IMR-90 (cell line): ENCODE measurements around the gene CSGALNACT2. TPM values are rescaled to one million over a fixed set of nuclear protein-coding genes. Genes with fewer than 3 reads are reported as not detected.

Experiments used
- ATAC-seq: fragments of 200-7000 bp; cut with Tn5 transposase; 2 replicates; pipeline ENCODE4 v1.9.1; 2020; ENCODE audit warnings: low read depth, mild to moderate bottlenecking, moderate library complexity
- BruUV-seq: library from RNA; stranded (reverse); fragments of 400-500 nt; replicated peaks from 2 replicates; lab custom pipeline; 2021; lab: Mats Ljungman, UMichigan
- CTCF ChIA-PET: fragments of 300-600 bp; formaldehyde crosslinking; extraction: SDS; loops from one replicate; lab custom pipeline; 2021; ENCODE audit warnings: antibody characterized with exemption; lab: Yijun Ruan, JAX
- POLR2A ChIA-PET: fragments of 300-600 bp; sonication (Branson Sonifier 250); formaldehyde crosslinking; loops from one replicate; lab custom pipeline; 2022; ENCODE audit warnings: antibody characterized with exemption; ENCODE audit not compliant: unreplicated experiment; lab: Charles Lee
- DNase-seq: peaks from one replicate; pipeline ENCODE4 v3.0.0; 2013
- H2AFZ ChIP-seq: replicated peaks from 2 replicates; pipeline ENCODE3; 2013; ENCODE audit warnings: low read length, mild to moderate bottlenecking; ENCODE audit not compliant: poor library complexity
- H2AK5ac ChIP-seq: 2 replicates; pipeline ENCODE4 v1.6.1; 2013; ENCODE audit warnings: low read depth, low read length, inconsistent platforms
- H2AK9ac ChIP-seq: replicated peaks from 2 replicates; pipeline ENCODE3; 2013; ENCODE audit warnings: mild to moderate bottlenecking, low read depth, low read length, moderate library complexity; ENCODE audit not compliant: poor library complexity
- H2BK120ac ChIP-seq: 2 replicates; pipeline ENCODE4 v1.6.1; 2013; ENCODE audit warnings: low read depth, low read length, inconsistent platforms
- H2BK15ac ChIP-seq: 3 replicates; pipeline ENCODE4 v1.6.1; 2013; ENCODE audit warnings: low read depth, low read length, inconsistent platforms
- H2BK20ac ChIP-seq: 2 replicates; pipeline ENCODE4 v1.6.1; 2013; ENCODE audit warnings: low read depth, mild to moderate bottlenecking, inconsistent platforms, low read length, moderate library complexity
- H2BK5ac ChIP-seq: 2 replicates; pipeline ENCODE4 v1.6.1; 2013; ENCODE audit warnings: mild to moderate bottlenecking, low read depth, low read length, inconsistent platforms; ENCODE audit not compliant: poor library complexity, severe bottlenecking
- H3K14ac ChIP-seq: replicated peaks from 2 replicates; pipeline ENCODE4 v1.6.1; 2013; ENCODE audit warnings: low read depth, low read length, inconsistent platforms
- H3K18ac ChIP-seq: 2 replicates; pipeline ENCODE4 v1.6.1; 2013; ENCODE audit warnings: low read depth, low read length, control low read depth
- H3K23ac ChIP-seq: 2 replicates; pipeline ENCODE4 v1.6.1; 2013; ENCODE audit warnings: low read depth, low read length, inconsistent platforms
- H3K27ac ChIP-seq: 2 replicates; pipeline ENCODE4 v1.5.1; 2013; ENCODE audit warnings: mild to moderate bottlenecking, control low read depth, low read length; ENCODE audit not compliant: insufficient read depth
- H3K27me3 ChIP-seq: 2 replicates; pipeline ENCODE4 v1.6.1; 2013; ENCODE audit warnings: low read length; ENCODE audit not compliant: control insufficient read depth, insufficient read depth
- H3K36me3 ChIP-seq: 2 replicates; pipeline ENCODE4 v1.6.1; 2013; ENCODE audit warnings: low read length, mixed read lengths; ENCODE audit not compliant: control insufficient read depth, insufficient read depth
- H3K4ac ChIP-seq: 2 replicates; pipeline ENCODE4 v1.6.1; 2013; ENCODE audit warnings: low read depth, low read length, inconsistent platforms
- H3K4me1 ChIP-seq: 2 replicates; pipeline ENCODE4 v1.6.1; 2013; ENCODE audit warnings: low read length, mixed read lengths; ENCODE audit not compliant: control insufficient read depth, insufficient read depth
- H3K4me2 ChIP-seq: 2 replicates; pipeline ENCODE4 v1.6.1; 2013; ENCODE audit warnings: low read depth, mild to moderate bottlenecking, control low read depth, low read length, moderate library complexity
- H3K4me3 ChIP-seq: 2 replicates; pipeline ENCODE4 v1.5.1; 2013; ENCODE audit warnings: low read depth, mild to moderate bottlenecking, control low read depth, low read length, moderate library complexity; ENCODE audit not compliant: insufficient read depth
- H3K56ac ChIP-seq: 2 replicates; pipeline ENCODE4 v1.6.1; 2013; ENCODE audit warnings: low read length, inconsistent platforms; ENCODE audit not compliant: insufficient read depth; ENCODE audit errors: extremely low read depth
- H3K79me1 ChIP-seq, 2 experiments: 2 replicates each; pipeline ENCODE4 v1.6.1; 2013; ENCODE audit warnings: low read length in 2 of 2, inconsistent platforms in 1 of 2, low read depth in 1 of 2
- H3K9ac ChIP-seq: 2 replicates; pipeline ENCODE4 v1.6.1; 2013; ENCODE audit warnings: low read depth, low read length, control low read depth
- H3K9me1 ChIP-seq: 2 replicates; pipeline ENCODE4 v1.6.1; 2013; ENCODE audit warnings: low read length, inconsistent platforms; ENCODE audit not compliant: insufficient read depth
- H3K9me3 ChIP-seq: 2 replicates; pipeline ENCODE4 v1.6.1; 2013; ENCODE audit warnings: low read length; ENCODE audit not compliant: control insufficient read depth, insufficient read depth
- H4K20me1 ChIP-seq: 2 replicates; pipeline ENCODE4 v1.6.1; 2013; ENCODE audit warnings: low read length, inconsistent platforms; ENCODE audit not compliant: insufficient read depth
- H4K5ac ChIP-seq: 2 replicates; pipeline ENCODE4 v1.6.1; 2013; ENCODE audit warnings: mild to moderate bottlenecking, low read depth, low read length, control low read depth
- H4K8ac ChIP-seq, 2 experiments: 2 replicates each; pipeline ENCODE4 v1.6.1; 2013; ENCODE audit warnings: low read depth in 2 of 2, low read length in 2 of 2, control low read depth in 1 of 2, inconsistent platforms in 1 of 2
- H4K91ac ChIP-seq: 2 replicates; pipeline ENCODE4 v1.6.1; 2013; ENCODE audit warnings: low read depth, low read length, inconsistent platforms; ENCODE audit not compliant: insufficient read depth
- BHLHE40 ChIP-seq: fragments of 150-350 bp; IDR thresholded peaks from 2 replicates; pipeline ENCODE4 v1.6.1; 2016; ENCODE audit warnings: mild to moderate bottlenecking, low read depth, low read length
- FOS ChIP-seq: fragments of 150-350 bp; IDR thresholded peaks from 2 replicates; pipeline ENCODE4 v1.6.1; 2016; ENCODE audit warnings: low read depth, low read length
- MAZ ChIP-seq: IDR thresholded peaks from 2 replicates; pipeline ENCODE4 v1.6.1; 2012; ENCODE audit warnings: low read depth, mild to moderate bottlenecking, low read length, improper control_type of control experiment, moderate library complexity, borderline replicate concordance
- RCOR1 ChIP-seq: IDR thresholded peaks from 2 replicates; pipeline ENCODE4 v1.6.1; 2012; ENCODE audit warnings: mild to moderate bottlenecking, low read length, improper control_type of control experiment; ENCODE audit not compliant: insufficient replicate concordance
- SMC3 ChIP-seq: fragments of 150-350 bp; IDR thresholded peaks from 2 replicates; pipeline ENCODE4 v1.6.1; 2016; ENCODE audit warnings: low read depth, mild to moderate bottlenecking, antibody characterized with exemption, low read length, moderate library complexity
- WGBS, 2 experiments: methylation state at CpG; one replicate each; pipeline versions ENCODE4 v1.1.5 to v1.1.7; 2013; ENCODE audit warnings: missing lambda C conversion rate in 2 of 2; ENCODE audit not compliant: insufficient read length in 1 of 2; ENCODE audit errors: extremely low coverage in 2 of 2; 5-methylcytosine and 5-hydroxymethylcytosine counted together
- dilution Hi-C: fragments of 300-500 bp; cut with HindIII; formaldehyde crosslinking; loops from one replicate; pipeline ENCODE4 v1.14.3; 2018; ENCODE audit warnings: low sequenced_read_pairs; ENCODE audit not compliant: unreplicated experiment
- in situ Hi-C: fragments of 300-500 bp; cut with MboI; formaldehyde crosslinking; loops from 3 replicates; pipeline ENCODE4 v1.14.3; 2019; ENCODE audit warnings: low sequenced_read_pairs, inconsistent platforms, mixed read lengths
- intact Hi-C: fragments of 100-400 bp; cut with micrococcal nuclease; formaldehyde crosslinking; loops from 2 replicates; pipeline ENCODE4 v1.10.0; 2022
- polyA plus RNA-seq, 3 experiments: library from polyadenylated mRNA; depleted of rRNA; stranded (reverse); fragments of >200 nt; gene quantifications; 2 replicates each; pipeline ENCODE4 v1.2.3, GENCODE V29; 2012; ENCODE audit warnings: low replicate concordance in 1 of 3
- total RNA-seq: library from RNA; depleted of rRNA; stranded (reverse); fragments of >200 nt; gene quantifications from 2 replicates; pipeline ENCODE4 v1.2.3, GENCODE V29; 2012
- TF ChIP-seq, protein P1 (sequence below): fragments of 150-350 bp; IDR thresholded peaks from 2 replicates; pipeline ENCODE4 v1.6.1; 2017; ENCODE audit warnings: mild to moderate bottlenecking, antibody characterized with exemption, low read length, low read depth
- TF ChIP-seq, protein P2 (sequence below): fragments of 150-350 bp; IDR thresholded peaks from 2 replicates; pipeline ENCODE4 v1.6.1; 2016; ENCODE audit warnings: low read depth, mild to moderate bottlenecking, low read length, moderate library complexity, borderline replicate concordance

The CSGALNACT2 gene
- total and polyA plus RNA-seq, 2 of the 4 experiments (the other 2 are of a cell fraction): 6.5 to 13.1 TPM

DNA sequence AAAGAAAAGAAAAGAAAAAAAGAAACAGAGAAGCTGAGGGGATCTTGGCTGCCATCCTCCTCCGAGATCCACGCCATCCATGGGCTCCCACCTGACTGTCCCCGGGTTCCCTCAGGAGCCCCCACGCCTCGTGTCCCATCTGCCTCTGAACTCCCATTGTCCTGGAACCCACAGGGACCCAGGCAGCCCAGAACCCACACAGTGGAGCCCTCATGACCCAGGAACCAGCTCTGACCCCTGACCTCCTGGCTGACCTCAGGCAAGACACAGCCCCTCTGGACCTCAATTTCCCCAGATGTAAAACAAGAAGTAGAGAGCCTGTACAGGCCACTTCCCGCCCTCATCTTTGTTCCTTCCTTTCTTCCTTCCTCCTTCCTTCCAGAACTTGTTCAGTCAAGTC is 88.2 kb downstream of the CSGALNACT2 start:
- H2BK120ac ChIP-seq: no peak overlapping the region
- H3K14ac ChIP-seq: no peak overlapping the region
- H3K36me3 ChIP-seq: no peaks in the 10 kb centered on the region
- H2BK5ac ChIP-seq: no peak overlapping the region
- no peak overlapping the region for H3K4ac ChIP-seq
- no peak overlapping the region for H4K5ac ChIP-seq
- TF ChIP-seq, protein P1, sequence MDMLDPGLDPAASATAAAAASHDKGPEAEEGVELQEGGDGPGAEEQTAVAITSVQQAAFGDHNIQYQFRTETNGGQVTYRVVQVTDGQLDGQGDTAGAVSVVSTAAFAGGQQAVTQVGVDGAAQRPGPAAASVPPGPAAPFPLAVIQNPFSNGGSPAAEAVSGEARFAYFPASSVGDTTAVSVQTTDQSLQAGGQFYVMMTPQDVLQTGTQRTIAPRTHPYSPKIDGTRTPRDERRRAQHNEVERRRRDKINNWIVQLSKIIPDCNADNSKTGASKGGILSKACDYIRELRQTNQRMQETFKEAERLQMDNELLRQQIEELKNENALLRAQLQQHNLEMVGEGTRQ: no peak
- no peak for TF ChIP-seq MAZ
- TF ChIP-seq, protein P2, sequence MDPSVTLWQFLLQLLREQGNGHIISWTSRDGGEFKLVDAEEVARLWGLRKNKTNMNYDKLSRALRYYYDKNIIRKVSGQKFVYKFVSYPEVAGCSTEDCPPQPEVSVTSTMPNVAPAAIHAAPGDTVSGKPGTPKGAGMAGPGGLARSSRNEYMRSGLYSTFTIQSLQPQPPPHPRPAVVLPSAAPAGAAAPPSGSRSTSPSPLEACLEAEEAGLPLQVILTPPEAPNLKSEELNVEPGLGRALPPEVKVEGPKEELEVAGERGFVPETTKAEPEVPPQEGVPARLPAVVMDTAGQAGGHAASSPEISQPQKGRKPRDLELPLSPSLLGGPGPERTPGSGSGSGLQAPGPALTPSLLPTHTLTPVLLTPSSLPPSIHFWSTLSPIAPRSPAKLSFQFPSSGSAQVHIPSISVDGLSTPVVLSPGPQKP: no peak
- no peak for TF ChIP-seq SMC3
- TF ChIP-seq BHLHE40: no peak
- no peak for TF ChIP-seq RCOR1
- TF ChIP-seq FOS: no peak
- H2AK9ac ChIP-seq: no peak overlapping the region
- no CpG with 5 or more reads among the region's 6 CpGs for WGBS, 2 experiments
- no TSS peak for BruUV-seq
- H3K23ac ChIP-seq: no peak overlapping the region
- intact Hi-C loops (no loop called here), in situ Hi-C loops (no loop called here), dilution Hi-C loops (no loop called here)
- ChIA-PET CTCF (no interaction called here), POLR2A (no interaction called here)
- no peak overlapping the region for H4K8ac ChIP-seq
- no peak overlapping the region for H2AFZ ChIP-seq
- ATAC-seq (no peak), DNase-seq (no peak)
- no peak overlapping the region for H2BK15ac ChIP-seq
- no peaks in the 10 kb centered on the region for H3K4me1 ChIP-seq
- no peaks in the 10 kb centered on the region for H4K20me1 ChIP-seq
- no peak overlapping the region for H4K91ac ChIP-seq
- no peak overlapping the region for H2AK5ac ChIP-seq
- no peak overlapping the region for H3K18ac ChIP-seq
- no peak overlapping the region for H2BK20ac ChIP-seq
- H3K56ac ChIP-seq: no peak overlapping the region
- no peak overlapping the region for H3K27ac ChIP-seq
- peaks cover 63% of the 10 kb centered on the region for H3K27me3 ChIP-seq
- H3K4me3 ChIP-seq: no peak overlapping the region
- H3K79me1 ChIP-seq: no peaks in the 10 kb centered on the region
- H3K9me1 ChIP-seq: no peaks in the 10 kb centered on the region
- H3K9me3 ChIP-seq: no peaks in the 10 kb centered on the region
- H3K9ac ChIP-seq: no peak overlapping the region
- H3K4me2 ChIP-seq: no peak overlapping the region
